ENCODE data around the gene KLC3.

KLC3 gene

DNA sequence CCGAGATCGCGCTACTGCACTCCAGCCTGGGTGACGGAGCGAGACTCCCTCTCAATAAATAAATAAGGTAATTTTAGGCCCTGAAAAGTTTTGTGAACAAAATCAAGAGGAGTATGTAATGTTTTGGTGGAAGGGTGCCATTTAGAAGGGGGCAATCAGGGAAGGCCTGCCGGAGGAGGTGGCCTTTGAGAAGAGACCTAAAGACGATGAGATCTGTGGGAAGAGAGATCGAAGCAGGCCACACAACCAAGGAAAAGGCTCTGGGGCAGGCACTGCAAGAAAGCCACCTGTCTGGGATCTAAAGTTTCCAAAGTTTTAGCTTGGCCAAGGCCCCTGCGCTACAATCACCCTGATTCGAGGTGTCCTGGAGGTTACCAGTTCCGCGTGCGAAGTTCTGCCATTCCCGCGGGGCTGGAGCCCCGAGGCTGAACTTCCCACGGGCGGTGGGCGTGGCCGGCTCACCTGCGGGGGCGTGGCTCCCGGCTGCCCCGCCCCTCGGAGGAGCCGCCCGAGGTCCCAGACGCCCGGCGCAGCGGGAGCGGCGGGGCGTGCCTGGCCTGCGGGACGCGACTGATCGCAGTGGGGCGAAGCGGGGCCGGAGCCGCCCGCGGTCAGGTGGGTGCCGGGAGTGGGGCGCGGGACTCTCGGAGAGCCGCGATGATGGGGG lies at the start of gene KLC3:
TSS of gene KLC3 (plus strand) at position 519 of the 667 bp plus-strand sequence. CDS start 4,792 bp downstream, outside the sequence.
- H3K36me3 Mint-ChIP-seq (ENCODE audit: low read depth) = no peaks in the 10 kb centered on the region
- H3K4me1 Mint-ChIP-seq (ENCODE audit: low read depth) = peaks cover 4% of the 10 kb centered on the region
- no peaks in the 10 kb centered on the region for H3K9me3 Mint-ChIP-seq
- H3K27me3 Mint-ChIP-seq = peaks cover 40% of the 10 kb centered on the region
- H3K27ac Mint-ChIP-seq = no peak within 1 kb of the TSS
- DNase-seq = peak; percentile 66
- H3K4me3 Mint-ChIP-seq = peak within 1 kb of the TSS; percentile 46

DNA sequence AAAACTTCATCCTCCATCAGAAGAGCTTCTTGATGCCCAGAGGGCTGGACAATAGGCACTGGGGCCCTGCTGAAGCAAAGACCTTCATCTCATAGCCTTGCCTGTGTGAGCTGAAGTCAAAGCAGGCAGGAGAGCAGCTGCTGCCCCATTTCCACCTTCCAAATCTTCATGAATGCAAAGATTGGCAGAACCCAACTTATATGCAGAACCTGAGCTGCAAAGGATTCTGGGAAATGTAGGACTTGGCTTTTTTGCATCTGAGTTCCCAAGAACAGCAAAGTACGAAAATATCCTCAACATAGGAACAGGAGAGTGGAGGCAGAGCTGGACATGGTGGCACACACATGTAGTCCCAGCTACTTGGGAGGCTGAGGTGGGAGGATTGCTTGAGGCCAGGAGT lies 48.7 kb upstream of the KLC3 start:
- Mint-ChIP-seq H3K4me3 (no peak overlapping the region), H3K27ac (no peak overlapping the region), H3K4me1 (ENCODE audit: low read depth) (peaks cover 10% of the 10 kb centered on the region), H3K27me3 (no peaks in the 10 kb centered on the region), H3K9me3 (no peaks in the 10 kb centered on the region), H3K36me3 (ENCODE audit: low read depth) (peaks cover 53% of the 10 kb centered on the region)
- DNase-seq = no peak

DNA sequence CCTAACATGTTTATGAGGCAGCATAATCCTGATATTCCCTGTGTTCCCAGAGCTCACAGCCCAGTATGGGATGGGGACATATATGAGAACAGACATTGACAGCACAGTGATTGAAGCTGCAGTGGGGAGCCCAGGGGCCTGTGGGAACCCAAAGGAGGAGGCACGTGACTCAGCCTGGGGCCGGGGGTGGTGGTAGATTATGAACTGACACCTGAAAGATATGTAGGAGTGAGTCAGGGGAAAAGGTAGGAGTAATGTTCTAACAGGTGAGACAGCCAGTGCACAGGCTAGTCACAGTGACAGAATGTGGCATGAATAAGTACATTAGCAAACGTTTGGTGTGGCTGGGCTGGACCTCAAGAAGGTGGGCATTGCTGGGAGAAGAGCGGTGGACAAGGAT lies 46.9 kb upstream of the KLC3 start:
- DNase-seq = no peak
- peaks cover 10% of the 10 kb centered on the region for H3K4me1 Mint-ChIP-seq (ENCODE audit: low read depth)
- H3K4me3 Mint-ChIP-seq = no peak overlapping the region
- H3K27me3 Mint-ChIP-seq = no peaks in the 10 kb centered on the region
- H3K27ac Mint-ChIP-seq = no peak overlapping the region
- H3K9me3 Mint-ChIP-seq = no peaks in the 10 kb centered on the region
- peaks cover 55% of the 10 kb centered on the region for H3K36me3 Mint-ChIP-seq (ENCODE audit: low read depth)

DNA sequence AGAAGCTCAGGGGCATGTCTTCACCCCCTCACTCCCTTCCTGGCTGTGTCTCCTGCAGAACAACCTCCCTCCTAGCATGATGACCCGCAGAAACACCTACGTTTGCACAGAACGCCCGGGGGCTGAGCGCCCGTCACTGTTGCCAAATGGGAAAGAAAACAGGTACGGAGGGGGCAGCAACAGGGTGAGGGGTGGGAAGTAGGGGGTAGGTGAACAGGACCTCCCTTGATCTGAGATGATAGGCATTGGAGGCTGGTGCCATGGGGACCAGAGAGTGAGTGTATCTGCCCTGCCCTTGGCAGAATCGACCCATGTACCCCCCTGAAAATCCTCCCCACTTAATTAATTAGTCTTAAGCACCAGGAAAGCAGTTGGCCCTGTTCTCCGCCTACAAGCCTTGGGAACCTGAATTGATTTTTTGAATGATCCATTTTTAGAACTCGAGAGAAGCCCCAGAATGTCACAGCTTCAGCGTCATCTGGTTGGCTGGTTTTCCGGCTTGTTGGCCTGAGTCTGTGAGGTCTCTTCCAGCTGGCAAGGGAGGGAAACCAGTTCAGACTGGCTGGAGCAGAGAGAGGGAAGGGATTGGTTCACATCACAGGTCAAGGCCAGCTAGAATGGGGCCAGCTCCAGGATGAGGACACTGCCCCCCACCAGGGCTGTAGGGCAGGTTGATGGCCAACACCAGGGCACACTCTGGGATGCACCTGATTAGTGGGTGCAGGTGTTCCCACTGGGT lies 46.1 kb upstream of the KLC3 start:
- no peak for DNase-seq
- Mint-ChIP-seq H3K4me1 (ENCODE audit: low read depth) (peaks cover 10% of the 10 kb centered on the region), H3K27ac (no peak overlapping the region), H3K27me3 (no peaks in the 10 kb centered on the region), H3K9me3 (no peaks in the 10 kb centered on the region), H3K36me3 (ENCODE audit: low read depth) (peaks cover 57% of the 10 kb centered on the region), H3K4me3 (no peak overlapping the region)

DNA sequence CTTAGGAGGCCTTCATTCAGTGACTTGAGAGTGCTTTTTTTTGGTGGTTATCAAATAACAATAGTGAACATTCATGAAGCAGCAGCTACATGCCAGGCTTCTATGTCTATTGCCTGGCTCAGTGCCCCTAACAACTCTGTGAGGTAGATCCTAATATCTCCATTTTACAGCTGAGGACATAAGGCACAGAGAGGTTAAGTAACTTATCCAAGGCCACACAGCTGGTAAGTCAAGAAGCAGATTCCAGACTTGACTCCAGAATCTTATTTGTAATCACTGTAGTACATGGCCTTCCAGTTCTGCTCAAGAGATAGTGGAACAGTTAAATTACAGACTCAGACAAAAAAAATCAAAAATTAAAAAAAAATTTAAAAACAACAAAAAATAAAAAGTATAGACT lies 44.7 kb upstream of the KLC3 start:
- no peak overlapping the region for H3K27ac Mint-ChIP-seq
- peaks cover 63% of the 10 kb centered on the region for H3K36me3 Mint-ChIP-seq (ENCODE audit: low read depth)
- DNase-seq = no peak
- no peaks in the 10 kb centered on the region for H3K9me3 Mint-ChIP-seq
- peaks cover 10% of the 10 kb centered on the region for H3K4me1 Mint-ChIP-seq (ENCODE audit: low read depth)
- H3K4me3 Mint-ChIP-seq = no peak overlapping the region
- no peaks in the 10 kb centered on the region for H3K27me3 Mint-ChIP-seq

DNA sequence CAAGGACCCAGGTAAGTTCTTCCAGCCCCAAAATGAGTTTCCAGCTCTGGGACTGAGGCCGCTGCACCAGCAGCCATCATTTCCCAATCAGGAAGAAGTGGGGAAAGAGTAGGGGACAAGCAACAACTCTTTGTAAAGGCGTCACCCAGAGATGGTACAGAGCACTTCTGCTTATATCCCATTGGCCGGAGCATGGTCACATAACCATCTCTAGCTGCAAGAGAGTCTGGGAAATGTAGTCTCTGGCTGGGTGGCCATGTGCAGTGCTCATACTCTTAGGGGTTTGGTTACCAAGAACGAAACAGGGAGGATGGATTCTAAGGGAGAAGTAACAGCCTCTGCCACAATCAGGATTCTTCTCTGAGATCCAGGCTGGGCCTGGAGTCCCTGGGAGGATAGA lies 44.2 kb upstream of the KLC3 start:
- DNase-seq = no peak
- Mint-ChIP-seq H3K27me3 (no peaks in the 10 kb centered on the region), H3K27ac (no peak overlapping the region), H3K4me1 (ENCODE audit: low read depth) (peaks cover 10% of the 10 kb centered on the region), H3K4me3 (no peak overlapping the region), H3K36me3 (ENCODE audit: low read depth) (peaks cover 60% of the 10 kb centered on the region), H3K9me3 (no peaks in the 10 kb centered on the region)

DNA sequence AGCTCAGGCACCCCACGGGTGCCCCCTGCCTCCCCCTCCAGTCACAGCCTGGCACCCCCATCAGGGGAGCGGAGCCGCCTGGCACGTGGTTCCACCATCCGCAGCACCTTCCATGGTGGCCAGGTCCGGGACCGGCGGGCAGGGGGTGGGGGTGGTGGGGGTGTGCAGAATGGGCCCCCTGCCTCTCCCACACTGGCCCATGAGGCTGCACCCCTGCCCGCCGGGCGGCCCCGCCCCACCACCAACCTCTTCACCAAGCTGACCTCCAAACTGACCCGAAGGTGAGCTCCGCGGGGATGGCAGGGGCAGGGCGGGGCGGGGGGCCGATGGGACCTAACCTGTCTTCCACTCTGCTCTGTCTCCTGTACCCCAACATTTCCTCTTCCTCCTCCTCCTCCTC lies 42.9 kb upstream of the KLC3 start:
- no peak overlapping the region for H3K27ac Mint-ChIP-seq
- H3K9me3 Mint-ChIP-seq = no peaks in the 10 kb centered on the region
- H3K27me3 Mint-ChIP-seq = no peaks in the 10 kb centered on the region
- H3K36me3 Mint-ChIP-seq (ENCODE audit: low read depth) = peaks cover 51% of the 10 kb centered on the region
- DNase-seq = no peak
- H3K4me1 Mint-ChIP-seq (ENCODE audit: low read depth) = peaks cover 10% of the 10 kb centered on the region
- H3K4me3 Mint-ChIP-seq = no peak overlapping the region

DNA sequence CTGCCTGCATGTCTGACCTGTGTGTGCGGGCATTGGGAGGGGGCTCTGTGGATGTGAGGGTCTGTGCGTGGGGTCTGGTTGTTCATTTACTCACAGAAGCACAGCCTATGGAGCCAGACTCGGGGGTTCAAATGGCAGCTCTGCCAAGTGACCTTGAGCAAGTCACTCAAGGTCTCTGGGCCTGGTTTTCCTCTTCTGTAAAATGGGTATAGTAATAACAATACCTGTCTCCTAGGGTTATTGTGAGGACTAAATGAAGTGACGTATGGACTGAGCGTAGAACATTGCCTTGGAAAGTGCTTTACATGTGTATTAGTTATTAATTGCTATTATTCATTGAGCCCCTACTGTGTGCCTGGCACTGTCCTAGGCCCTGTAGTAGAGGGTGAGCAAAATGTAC lies 42.3 kb upstream of the KLC3 start:
- Mint-ChIP-seq H3K36me3 (ENCODE audit: low read depth) (peaks cover 51% of the 10 kb centered on the region), H3K27me3 (no peaks in the 10 kb centered on the region), H3K9me3 (no peaks in the 10 kb centered on the region), H3K4me1 (ENCODE audit: low read depth) (peaks cover 10% of the 10 kb centered on the region), H3K4me3 (no peak overlapping the region), H3K27ac (no peak overlapping the region)
- no peak for DNase-seq

DNA sequence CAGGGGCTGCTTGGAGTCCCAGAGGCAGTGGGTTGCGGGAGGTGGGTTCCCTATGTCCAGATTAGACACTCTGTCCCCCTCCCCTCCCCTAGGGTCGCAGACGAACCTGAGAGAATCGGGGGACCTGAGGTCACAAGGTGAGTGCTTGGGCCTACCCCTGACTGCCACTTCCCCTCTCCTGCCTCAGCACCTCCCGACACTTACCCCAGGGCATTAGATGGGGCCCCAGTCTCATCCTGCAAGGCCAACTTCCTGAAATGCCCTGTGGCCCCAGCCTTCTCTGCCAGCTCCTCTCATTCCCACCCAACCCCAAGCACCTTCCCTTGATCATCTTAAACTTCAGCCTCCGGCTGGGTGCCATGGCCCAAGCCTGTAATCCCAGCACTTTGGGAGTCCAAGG lies 40.8 kb upstream of the KLC3 start:
- Mint-ChIP-seq H3K4me3 (no peak overlapping the region), H3K4me1 (ENCODE audit: low read depth) (no peaks in the 10 kb centered on the region), H3K36me3 (ENCODE audit: low read depth) (peaks cover 38% of the 10 kb centered on the region), H3K27me3 (no peaks in the 10 kb centered on the region), H3K9me3 (no peaks in the 10 kb centered on the region), H3K27ac (no peak overlapping the region)
- no peak for DNase-seq

DNA sequence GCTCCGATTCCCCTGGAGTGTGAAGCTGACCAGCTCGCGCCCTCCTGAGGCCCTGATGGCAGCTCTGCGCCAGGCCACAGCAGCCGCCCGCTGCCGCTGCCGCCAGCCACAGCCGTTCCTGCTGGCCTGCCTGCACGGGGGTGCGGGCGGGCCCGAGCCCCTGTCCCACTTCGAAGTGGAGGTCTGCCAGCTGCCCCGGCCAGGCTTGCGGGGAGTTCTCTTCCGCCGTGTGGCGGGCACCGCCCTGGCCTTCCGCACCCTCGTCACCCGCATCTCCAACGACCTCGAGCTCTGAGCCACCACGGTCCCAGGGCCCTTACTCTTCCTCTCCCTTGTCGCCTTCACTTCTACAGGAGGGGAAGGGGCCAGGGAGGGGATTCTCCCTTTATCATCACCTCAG lies 38.1 kb upstream of the KLC3 start:
- H3K4me3 Mint-ChIP-seq = no peak overlapping the region
- peaks cover 26% of the 10 kb centered on the region for H3K36me3 Mint-ChIP-seq (ENCODE audit: low read depth)
- H3K4me1 Mint-ChIP-seq (ENCODE audit: low read depth) = no peaks in the 10 kb centered on the region
- H3K9me3 Mint-ChIP-seq = no peaks in the 10 kb centered on the region
- DNase-seq = no peak
- no peak overlapping the region for H3K27ac Mint-ChIP-seq
- peaks cover under 1% of the 10 kb centered on the region for H3K27me3 Mint-ChIP-seq

DNA sequence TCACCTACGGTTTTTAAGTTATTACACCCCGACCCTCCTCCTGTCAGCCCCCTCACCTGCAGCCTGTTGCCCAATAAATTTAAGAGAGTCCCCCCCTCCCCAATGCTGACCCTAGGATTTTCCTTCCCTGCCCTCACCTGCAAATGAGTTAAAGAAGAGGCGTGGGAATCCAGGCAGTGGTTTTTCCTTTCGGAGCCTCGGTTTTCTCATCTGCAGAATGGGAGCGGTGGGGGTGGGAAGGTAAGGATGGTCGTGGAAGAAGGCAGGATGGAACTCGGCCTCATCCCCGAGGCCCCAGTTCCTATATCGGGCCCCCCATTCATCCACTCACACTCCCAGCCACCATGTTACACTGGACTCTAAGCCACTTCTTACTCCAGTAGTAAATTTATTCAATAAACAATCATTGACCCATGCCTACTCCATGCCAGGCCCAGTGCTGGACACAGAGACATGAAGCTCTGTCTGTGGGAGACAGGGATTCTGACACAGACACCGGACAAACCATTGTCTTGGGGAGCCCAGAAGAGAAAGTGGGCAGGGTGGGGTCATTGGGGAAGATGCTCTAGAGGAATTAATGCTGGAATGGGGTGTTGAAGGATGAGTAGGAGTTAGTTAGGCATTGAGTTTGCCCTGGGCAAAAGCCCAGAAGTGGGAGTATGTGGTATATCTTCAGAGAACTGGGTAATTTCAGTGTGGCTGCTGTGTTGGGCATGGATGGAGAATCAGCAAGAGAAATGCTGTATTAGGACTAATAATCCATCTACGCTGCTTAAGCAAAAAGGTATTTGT lies 37.1 kb upstream of the KLC3 start:
- no peak overlapping the region for H3K27ac Mint-ChIP-seq
- H3K27me3 Mint-ChIP-seq = peaks cover 2% of the 10 kb centered on the region
- no peaks in the 10 kb centered on the region for H3K4me1 Mint-ChIP-seq (ENCODE audit: low read depth)
- no peak overlapping the region for H3K4me3 Mint-ChIP-seq
- no peak for DNase-seq
- peaks cover 21% of the 10 kb centered on the region for H3K36me3 Mint-ChIP-seq (ENCODE audit: low read depth)
- H3K9me3 Mint-ChIP-seq = no peaks in the 10 kb centered on the region

DNA sequence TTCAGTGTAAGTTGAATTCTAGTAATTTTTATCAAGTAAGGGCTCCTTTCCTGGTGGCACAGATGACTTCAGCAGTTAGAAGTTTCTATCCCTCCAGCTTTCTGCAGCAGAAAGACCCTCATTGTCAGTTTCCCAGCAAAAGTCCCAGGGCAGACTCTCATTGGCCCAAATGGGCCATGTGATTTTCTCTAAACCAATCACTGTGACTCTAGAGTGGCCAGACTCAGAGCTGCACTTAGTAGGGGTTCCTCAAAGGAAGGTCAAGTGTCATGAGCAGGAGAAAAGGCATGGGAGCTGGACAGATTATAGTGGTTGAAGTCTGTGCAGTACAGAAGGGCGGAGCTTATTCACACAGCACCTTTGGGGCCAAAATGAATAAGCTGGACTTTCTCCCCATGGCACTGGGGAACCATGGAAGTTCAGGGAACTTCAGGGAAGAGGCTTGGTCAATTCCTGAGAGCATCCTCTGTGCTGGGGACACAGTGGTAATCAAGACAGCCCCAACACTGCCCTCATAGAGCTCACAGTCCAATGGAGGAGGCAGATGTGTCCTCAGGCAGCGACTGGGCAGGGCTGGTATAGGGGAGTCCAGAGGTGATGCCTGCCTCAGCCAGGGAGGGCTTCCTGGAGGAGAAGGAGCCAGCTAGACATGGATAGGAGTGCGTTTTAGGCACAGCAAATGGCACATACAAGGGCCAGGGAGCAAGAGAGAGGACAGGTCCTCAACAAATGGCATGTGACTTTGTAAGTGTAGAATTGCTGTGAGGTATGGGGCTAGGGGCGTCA lies 36.2 kb upstream of the KLC3 start:
- DNase-seq = no peak
- Mint-ChIP-seq H3K4me1 (ENCODE audit: low read depth) (no peaks in the 10 kb centered on the region), H3K27me3 (peaks cover 2% of the 10 kb centered on the region), H3K9me3 (no peaks in the 10 kb centered on the region), H3K36me3 (ENCODE audit: low read depth) (peaks cover 16% of the 10 kb centered on the region), H3K4me3 (no peak overlapping the region), H3K27ac (no peak overlapping the region)

DNA sequence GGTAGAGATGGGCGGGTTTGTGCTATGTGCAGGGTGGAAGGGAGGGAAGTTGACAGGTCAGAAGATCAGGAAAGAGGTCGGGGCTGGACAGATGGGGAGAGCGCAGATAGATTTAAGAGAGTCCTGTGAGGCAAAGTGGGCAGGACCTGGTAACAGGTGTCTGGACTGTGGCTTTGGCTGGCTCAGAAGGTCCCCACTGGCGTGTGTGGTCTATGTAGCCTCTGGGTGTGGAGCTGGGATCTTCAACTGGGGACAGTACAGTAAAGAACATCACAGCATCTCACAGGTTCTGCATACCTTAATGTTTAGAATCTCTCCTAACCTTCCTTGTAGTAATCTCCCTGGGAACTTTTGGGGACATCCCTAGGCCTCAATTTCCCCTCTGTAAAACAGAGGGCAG lies 35.5 kb upstream of the KLC3 start:
- Mint-ChIP-seq H3K27ac (no peak overlapping the region), H3K4me1 (ENCODE audit: low read depth) (no peaks in the 10 kb centered on the region), H3K36me3 (ENCODE audit: low read depth) (peaks cover 10% of the 10 kb centered on the region), H3K27me3 (peaks cover 2% of the 10 kb centered on the region), H3K9me3 (no peaks in the 10 kb centered on the region), H3K4me3 (no peak overlapping the region)
- DNase-seq = no peak

DNA sequence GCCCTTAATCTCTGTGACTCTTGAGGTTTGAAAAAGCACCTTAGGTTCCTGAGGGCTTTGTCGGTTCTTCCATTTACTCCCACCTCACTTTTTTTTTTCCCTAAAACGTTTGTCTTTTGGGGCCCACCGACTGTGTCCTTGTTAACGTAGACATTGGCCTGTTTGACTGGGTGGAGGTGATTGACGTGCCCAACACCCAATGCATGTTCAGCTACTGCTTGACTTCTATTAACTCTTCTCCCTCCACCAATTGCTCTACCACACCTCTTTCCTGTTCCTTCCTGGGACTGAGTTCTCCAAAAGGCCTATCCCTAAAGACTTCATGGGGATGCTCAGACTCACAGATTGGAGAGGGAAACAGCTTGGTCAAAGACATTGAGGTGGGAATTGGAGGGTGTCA lies 35.1 kb upstream of the KLC3 start:
- Mint-ChIP-seq H3K4me3 (no peak overlapping the region), H3K4me1 (ENCODE audit: low read depth) (no peaks in the 10 kb centered on the region), H3K9me3 (no peaks in the 10 kb centered on the region), H3K27me3 (peaks cover 2% of the 10 kb centered on the region), H3K27ac (no peak overlapping the region), H3K36me3 (ENCODE audit: low read depth) (peaks cover 7% of the 10 kb centered on the region)
- no peak for DNase-seq

Data from activated T-cell treated with anti-CD3 and anti-CD28 coated beads, Interleukin-2, amount 50 U/mL, for 24 hours (primary cell).